ENCODE data around the gene TAS2R7. TPM values are rescaled to one million over a fixed set of nuclear protein-coding genes. Genes with fewer than 3 reads are reported as not detected.

The TAS2R7 gene
- total and polyA plus RNA-seq, 10 of the 15 experiments (the other 5 are each of a cell fraction or from before 2014, with no cell fraction given), result not detected

- TF ChIP-seq IRF5 (IDR thresholded peaks at IDR 0.05; ENCODE audit: borderline replicate concordance) (no peak), CEBPZ (IDR thresholded peaks at IDR 0.05; ENCODE audit: low read depth, low read length) (no peak), PML (IDR thresholded peaks at IDR 0.05; ENCODE audit: low read length) (no peak)
Measured at GRCh38 chr12:10756194-10756593, 46.2 kb downstream of the TAS2R7 start (continued).

- POLR2A ChIA-PET, result no interaction called here
- DNase-seq (ENCODE audit: low read depth, low spot score) (no peak), ATAC-seq (no peak), FAIRE-seq (no peak)
- H3K36me3 ChIP-seq (ENCODE audit: control insufficient read depth in 2 of 2, insufficient read depth in 2 of 2, low read length in 1 of 2), result no peaks in the 10 kb centered on the region
- H3K27me3 ChIP-seq (replicated peaks in 1 of 2; ENCODE audit: control insufficient read depth in 2 of 2, insufficient read depth in 2 of 2, low read length in 1 of 2), result no peaks in the 10 kb centered on the region; a peak in 1 of 4 replicates
- intact Hi-C loops (cut with micrococcal nuclease; ENCODE audit: unreplicated experiment) (loop anchor here (5.0 kb wide), 2 partner anchors 141 to 191 kb away; partner anchors contain the start of gene MAGOHB), in situ Hi-C loops (cut with MboI) (loop anchor here (5.0 kb wide), 1 partner anchor 516 kb away; no protein-coding TSS in a partner anchor)
- H2AFZ ChIP-seq (ENCODE audit: control insufficient read depth, low read depth, low read length), result no peak overlapping the region
- H3K4me1 ChIP-seq (ENCODE audit: control insufficient read depth, insufficient read depth, low read length), result no peaks in the 10 kb centered on the region
- H3K4me3 ChIP-seq, result no peak overlapping the region
- CTCF ChIA-PET, result interaction anchor here (1.0 kb wide), 1 partner anchor 12 kb away, joined by 3 read pairs; no protein-coding TSS in a partner anchor
- no peak overlapping the region for H3K4me2 ChIP-seq (ENCODE audit: control insufficient read depth, insufficient read depth)
- no peak overlapping the region for H3K27ac ChIP-seq (ENCODE audit: control insufficient read depth, insufficient read depth)
- no peak overlapping the region for H3K9ac ChIP-seq (ENCODE audit: control insufficient read depth, insufficient read depth, low read length)
- SMC1A ChIA-PET (ENCODE audit: uncharacterized antibody, unreplicated experiment), result interaction anchor here (1.6 kb wide), 1 partner anchor 17 kb away, joined by 4 read pairs; no protein-coding TSS in a partner anchor
- H3K9me3 ChIP-seq (replicated peaks; ENCODE audit: control insufficient read depth, insufficient read depth, low read length), result peaks cover 3% of the 10 kb centered on the region; the same call in 2 of the 3 replicates
- BruUV-seq (replicated peaks), result no TSS peak
- no peaks in the 10 kb centered on the region for H4K20me1 ChIP-seq (ENCODE audit: control insufficient read depth, insufficient read depth)
- 41% methylated on average over 4 of the region's 4 CpGs for whole genome bisulfite sequencing (ENCODE audit: insufficient coverage, insufficient replicate concordance, low lambda C conversion rate, missing lambda C conversion rate)
- H3K79me2 ChIP-seq (ENCODE audit: control insufficient read depth, insufficient read depth, low read length), result no peaks in the 10 kb centered on the region
- RAD21 ChIA-PET (ENCODE audit: unreplicated experiment), result no interaction called here
- TF ChIP-seq ZBED1 (IDR thresholded peaks at IDR 0.05; ENCODE audit: borderline replicate concordance) (no peak), MTA3 (IDR thresholded peaks at IDR 0.05; ENCODE audit: borderline replicate concordance, low read length) (no peak), POLR2A (IDR thresholded peaks at IDR 0.05; ENCODE audit: low read depth, low read length) (no peak), CBX5 (IDR thresholded peaks at IDR 0.05; ENCODE audit: low read depth) (no peak), ZNF687 (IDR thresholded peaks at IDR 0.05) (no peak), RAD21 (IDR thresholded peaks at IDR 0.05; ENCODE audit: insufficient read depth, low read depth, low read length) (no peak), TAF1 (IDR thresholded peaks at IDR 0.05; ENCODE audit: borderline replicate concordance, low read depth, low read length) (no peak), EZH2 (IDR thresholded peaks at IDR 0.05; ENCODE audit: borderline replicate concordance, control insufficient read depth, low read depth, low read length) (no peak), ZNF274 (IDR thresholded peaks at IDR 0.05; ENCODE audit: insufficient read depth, insufficient read length) (no peak), FOXK2 (IDR thresholded peaks at IDR 0.05) (no peak)
Measured at GRCh38 chr12:10753059-10753458, 49.4 kb downstream of the TAS2R7 start.
